Fibroblast of mammary gland (primary cell): Measurements from ENCODE around the gene TICAM2.

Source experiments
- DNase-seq: peaks from one replicate; pipeline ENCODE4 v3.0.0-alpha.2; 2010; ENCODE audit warnings: low read depth
- H3K4me3 ChIP-seq: 2 replicates; pipeline ENCODE4 v1.5.1; 2011; ENCODE audit warnings: low read depth, mild to moderate bottlenecking, low read length, moderate library complexity; ENCODE audit not compliant: control insufficient read depth
- TF ChIP-seq, protein P1 (sequence below): conservative IDR thresholded peaks from 2 replicates; pipeline ENCODE4 v1.5.1; 2011; ENCODE audit warnings: low read depth, low read length, inconsistent platforms; ENCODE audit not compliant: control insufficient read depth, insufficient read depth

The TICAM2 gene

DNA sequence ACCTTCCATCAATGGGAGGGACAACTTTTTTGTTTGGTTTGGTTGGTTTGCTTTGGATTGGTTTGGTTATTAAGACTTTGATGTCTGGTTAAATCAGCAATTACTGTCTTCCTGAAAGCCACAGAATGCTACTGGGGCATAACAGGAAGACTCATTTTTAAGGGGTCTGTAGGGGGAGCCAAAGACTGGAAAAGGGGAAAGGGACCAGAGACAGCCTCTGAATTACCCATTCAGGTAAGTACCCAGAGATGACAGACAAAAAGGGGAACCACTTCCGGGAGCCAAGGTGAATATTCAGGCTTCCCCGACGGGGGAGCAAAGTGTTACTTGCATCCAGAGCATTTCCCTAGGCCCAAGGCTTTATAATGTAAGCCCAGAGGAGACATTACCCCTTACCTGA is 53.1 kb downstream of the TICAM2 start:
- TF ChIP-seq, protein P1, sequence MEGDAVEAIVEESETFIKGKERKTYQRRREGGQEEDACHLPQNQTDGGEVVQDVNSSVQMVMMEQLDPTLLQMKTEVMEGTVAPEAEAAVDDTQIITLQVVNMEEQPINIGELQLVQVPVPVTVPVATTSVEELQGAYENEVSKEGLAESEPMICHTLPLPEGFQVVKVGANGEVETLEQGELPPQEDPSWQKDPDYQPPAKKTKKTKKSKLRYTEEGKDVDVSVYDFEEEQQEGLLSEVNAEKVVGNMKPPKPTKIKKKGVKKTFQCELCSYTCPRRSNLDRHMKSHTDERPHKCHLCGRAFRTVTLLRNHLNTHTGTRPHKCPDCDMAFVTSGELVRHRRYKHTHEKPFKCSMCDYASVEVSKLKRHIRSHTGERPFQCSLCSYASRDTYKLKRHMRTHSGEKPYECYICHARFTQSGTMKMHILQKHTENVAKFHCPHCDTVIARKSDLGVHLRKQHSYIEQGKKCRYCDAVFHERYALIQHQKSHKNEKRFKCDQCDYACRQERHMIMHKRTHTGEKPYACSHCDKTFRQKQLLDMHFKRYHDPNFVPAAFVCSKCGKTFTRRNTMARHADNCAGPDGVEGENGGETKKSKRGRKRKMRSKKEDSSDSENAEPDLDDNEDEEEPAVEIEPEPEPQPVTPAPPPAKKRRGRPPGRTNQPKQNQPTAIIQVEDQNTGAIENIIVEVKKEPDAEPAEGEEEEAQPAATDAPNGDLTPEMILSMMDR = peak; percentile 30
- H3K4me3 ChIP-seq = no peak overlapping the region
- peak; percentile 31 for DNase-seq

DNA sequence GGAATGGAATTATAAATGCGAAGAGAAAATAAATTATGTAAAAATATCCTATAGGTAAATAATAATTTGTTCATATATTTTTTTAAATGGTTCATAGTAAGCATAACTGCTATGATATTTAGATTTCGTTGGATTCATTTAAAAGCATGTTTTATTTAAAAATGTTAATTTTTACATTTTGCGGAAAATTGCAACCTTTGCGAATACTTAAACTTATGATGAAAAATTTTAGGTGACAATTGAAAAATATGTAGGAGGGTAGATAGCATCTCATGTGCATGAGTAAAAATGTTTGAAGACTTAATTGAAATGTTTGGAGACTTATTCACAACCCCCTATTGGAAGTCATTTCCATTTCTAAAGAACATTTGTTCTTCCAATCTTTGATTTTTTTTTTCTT is 53.6 kb downstream of the TICAM2 start:
- no peak overlapping the region for H3K4me3 ChIP-seq
- DNase-seq = no peak
- TF ChIP-seq, protein P1 = no peak

DNA sequence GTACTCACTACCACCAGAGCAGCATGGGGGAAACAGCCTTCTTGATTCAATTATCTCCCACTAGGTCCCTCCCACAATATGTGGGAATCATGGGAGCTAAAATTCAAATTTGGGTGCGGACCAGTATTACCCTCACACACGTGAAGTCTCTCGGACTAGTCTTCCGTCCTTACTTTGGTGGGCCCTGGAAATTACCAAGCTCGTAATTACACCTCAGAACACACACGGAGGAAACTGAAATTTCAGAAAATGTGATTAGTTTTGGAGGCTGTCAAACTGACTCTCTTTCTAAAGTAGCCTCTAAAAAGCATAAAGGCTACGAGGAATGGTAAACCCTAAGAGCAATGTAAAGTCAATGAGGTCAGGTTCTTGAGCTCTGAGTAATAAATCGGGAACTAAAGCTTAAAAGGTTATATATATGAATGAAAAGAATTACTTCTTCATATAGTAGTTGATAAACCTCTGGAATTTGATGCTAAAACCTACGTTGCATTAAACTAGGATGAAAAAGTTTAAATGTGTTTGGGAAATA is 56.9 kb downstream of the TICAM2 start:
- no peak overlapping the region for H3K4me3 ChIP-seq
- no peak for DNase-seq
- TF ChIP-seq, protein P1 = no peak

DNA sequence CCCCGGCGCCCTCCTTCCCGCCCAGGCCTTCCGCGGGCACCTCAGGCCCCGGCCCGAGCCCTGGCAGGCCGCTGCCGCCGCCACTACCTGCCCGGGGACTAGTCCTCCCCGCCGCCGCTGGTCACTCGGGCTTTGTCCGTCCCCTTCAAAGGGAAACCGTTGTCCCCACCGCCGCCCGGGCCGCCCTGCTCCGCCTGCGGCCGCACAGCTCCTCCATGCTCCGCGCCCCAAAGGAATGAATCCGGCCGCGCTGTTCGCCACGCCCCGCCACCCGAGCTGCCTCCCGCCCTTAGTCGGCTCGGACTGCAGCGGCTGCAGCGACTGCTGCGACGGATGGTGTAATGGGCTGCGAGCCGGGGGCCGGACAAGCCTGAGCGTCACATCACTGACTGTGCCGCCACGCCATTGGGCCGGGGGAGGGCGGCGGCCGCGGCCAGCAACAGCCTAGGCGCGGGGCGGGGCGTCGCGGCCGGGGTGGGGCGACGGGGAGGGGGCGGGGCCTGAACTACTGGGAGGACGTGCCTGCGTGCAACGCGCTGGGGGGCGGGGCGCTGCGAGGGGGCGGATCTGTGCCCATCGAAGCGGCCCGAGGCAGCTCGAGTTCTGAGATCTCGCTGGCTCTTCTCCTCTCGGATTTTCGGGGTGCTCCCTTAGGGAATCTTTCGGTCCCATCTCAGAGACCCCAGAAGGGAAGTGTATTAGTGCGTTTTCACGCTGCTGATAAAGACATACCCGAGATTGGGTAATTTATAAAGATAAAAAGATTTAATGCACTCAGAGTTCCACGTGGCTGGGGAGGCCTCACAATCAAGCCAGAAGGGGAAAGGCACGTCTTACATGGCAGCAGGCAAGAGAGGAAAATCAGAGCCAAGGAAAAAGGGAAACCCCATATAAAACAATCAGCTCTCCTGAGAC is 57.6 kb downstream of the TICAM2 start, which contains the start of gene FEM1C:
Gene FEM1C (minus strand): TSS at position 340 of the 915 bp plus-strand sequence. CDS start 1,282 bp downstream, outside the sequence.
- H3K4me3 ChIP-seq = peak within 1 kb of the TSS; percentile 78
- peak; percentile 94 for DNase-seq
- TF ChIP-seq, protein P1 = no peak

DNA sequence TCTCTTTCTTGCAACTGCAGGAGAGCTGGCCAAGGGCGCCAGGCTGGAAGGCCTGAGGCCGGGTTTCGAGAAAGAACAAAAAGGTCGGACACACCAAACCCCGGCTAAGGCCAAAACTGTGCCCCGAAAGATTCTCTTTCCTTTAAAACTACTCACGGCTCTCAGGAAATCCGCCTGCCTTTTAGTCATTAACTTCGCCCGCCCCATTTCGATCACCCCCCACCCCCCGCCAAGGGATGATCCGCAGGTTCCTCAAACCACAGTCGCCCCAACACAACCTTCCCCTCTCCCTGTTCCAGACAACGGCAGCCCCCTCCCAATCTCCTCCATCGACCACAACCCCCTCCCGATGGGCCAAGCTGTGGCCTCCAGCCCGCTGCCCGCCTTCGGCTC is 58.2 kb downstream of the TICAM2 start:
- TF ChIP-seq, protein P1 = no peak
- DNase-seq = peak; percentile 43
- peak overlapping the region; percentile 78 for H3K4me3 ChIP-seq

DNA sequence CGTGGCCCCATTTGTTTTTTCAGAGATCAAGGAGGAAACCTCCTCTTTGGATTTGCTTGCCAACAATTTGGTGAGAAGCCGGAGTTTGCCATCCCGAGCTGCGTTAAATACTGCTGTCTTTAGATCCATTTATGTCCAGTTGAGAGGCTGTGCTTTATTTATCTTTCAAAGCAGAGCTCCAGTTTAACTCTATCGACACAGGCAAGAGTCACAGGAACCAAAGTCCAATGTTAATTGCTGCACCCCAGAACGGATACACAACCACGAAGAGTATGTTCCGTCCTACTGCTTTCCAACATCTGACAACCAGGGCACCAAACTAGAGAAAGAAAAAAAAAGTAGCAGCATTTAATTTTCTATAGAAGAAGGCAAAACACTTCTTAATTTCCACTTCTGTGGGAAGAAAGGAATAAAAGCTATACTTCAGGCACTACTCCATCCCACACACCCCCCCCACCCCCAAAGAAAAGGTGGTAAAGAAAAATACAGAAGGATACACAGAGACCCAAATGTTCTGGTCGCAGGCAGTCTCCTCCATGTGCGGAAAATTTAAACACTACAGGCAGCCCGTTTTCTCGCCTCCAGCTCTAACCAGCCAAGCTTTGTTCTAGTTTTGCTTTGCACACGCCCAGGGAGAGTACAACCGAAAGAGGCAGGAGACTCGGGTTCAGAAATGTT is 58.8 kb downstream of the TICAM2 start:
- TF ChIP-seq, protein P1 = no peak
- peak overlapping the region; percentile 78 for H3K4me3 ChIP-seq
- DNase-seq = peak; percentile 39
